MCF 10A (cell line): ENCODE data around the gene ZC3HAV1L. TPM values are rescaled to one million over a fixed set of nuclear protein-coding genes. Genes with fewer than 3 reads are reported as not detected.

Experiments used
- BruUV-seq: library from RNA; stranded (reverse); fragments of 400-500 nt; replicated peaks from 2 replicates; lab custom pipeline; 2021; lab: Mats Ljungman, UMichigan
- CTCF ChIA-PET: fragments of 300-600 bp; sonication (Branson Sonifier 250); formaldehyde crosslinking; extraction: SDS; loops from one replicate; lab custom pipeline; 2021; ENCODE audit warnings: antibody characterized with exemption, inconsistent platforms; lab: Yijun Ruan, JAX
- POLR2A ChIA-PET: fragments of 300-600, 350-650 bp; sonication (Branson Sonifier 250); formaldehyde crosslinking; extraction: SDS; loops from one replicate; lab custom pipeline; 2020; ENCODE audit warnings: antibody characterized with exemption, inconsistent platforms; lab: Yijun Ruan, JAX
- DNase-seq: peaks from one replicate; pipeline ENCODE4 v3.0.0-alpha.2; 2018; ENCODE audit not compliant: unreplicated experiment
- H3K27ac Mint-ChIP-seq: one replicate; pipeline ENCODE4 v1.8.0; 2022; ENCODE audit warnings: mild to moderate bottlenecking, low read depth, mixed read lengths; ENCODE audit not compliant: unreplicated experiment
- H3K27me3 Mint-ChIP-seq: one replicate; pipeline ENCODE4 v1.8.0; 2022; ENCODE audit warnings: mixed read lengths; ENCODE audit not compliant: insufficient read depth, unreplicated experiment
- H3K36me3 Mint-ChIP-seq: one replicate; pipeline ENCODE4 v1.8.0; 2022; ENCODE audit warnings: mild to moderate bottlenecking, moderate library complexity, mixed read lengths; ENCODE audit not compliant: insufficient read depth, unreplicated experiment
- H3K4me1 Mint-ChIP-seq: one replicate; pipeline ENCODE4 v1.8.0; 2022; ENCODE audit warnings: mixed read lengths; ENCODE audit not compliant: insufficient read depth, unreplicated experiment
- H3K4me3 Mint-ChIP-seq: one replicate; pipeline ENCODE4 v1.8.0; 2022; ENCODE audit warnings: mild to moderate bottlenecking, moderate library complexity, mixed read lengths; ENCODE audit not compliant: unreplicated experiment
- H3K9me3 Mint-ChIP-seq: one replicate; pipeline ENCODE4 v1.8.0; 2022; ENCODE audit warnings: mixed read lengths; ENCODE audit not compliant: unreplicated experiment
- intact Hi-C: fragments of 100-400 bp; cut with micrococcal nuclease; formaldehyde crosslinking; loops from 2 replicates; pipeline ENCODE4 v1.14.1; 2022
- total RNA-seq: library from RNA; stranded (reverse); gene quantifications from 2 replicates; pipeline ENCODE4 v1.2.3, GENCODE V29; 2022
- TF ChIP-seq, protein P1 (sequence below): fragments of 200-600 bp; IDR thresholded peaks from one replicate; pipeline ENCODE4 v1.8.0; 2022; ENCODE audit warnings: antibody characterized with exemption, mild to moderate bottlenecking; ENCODE audit not compliant: unreplicated experiment

Gene ZC3HAV1L
- total RNA-seq, 1 experiment from 2014 or later, result 10.9 TPM

DNA sequence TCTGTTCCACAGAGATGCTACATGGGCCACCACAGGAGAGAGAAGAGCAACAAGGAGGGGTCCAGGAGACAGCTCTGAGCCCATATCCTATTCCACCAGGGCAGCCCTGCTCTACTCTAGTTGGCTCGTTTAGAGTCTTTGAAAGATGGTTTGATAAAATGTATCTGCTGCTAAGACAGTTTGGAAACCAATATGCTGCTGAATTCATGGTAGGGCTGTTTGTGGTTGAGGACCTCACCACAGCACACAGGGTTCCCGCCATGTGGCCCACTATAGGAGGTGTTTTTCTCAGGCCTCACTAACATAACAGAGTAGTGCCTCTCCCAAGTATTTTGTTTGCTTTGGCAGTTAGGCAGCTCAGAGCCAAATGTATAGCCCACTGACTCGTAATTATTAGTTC, 35.8 kb upstream of the ZC3HAV1L start:
- BruUV-seq, result no TSS peak
- ChIA-PET POLR2A (interaction anchor here (0.6 kb wide), 1 partner anchor 17 kb away, joined by 4 read pairs; no protein-coding TSS in a partner anchor), CTCF (interaction anchor here (0.5 to 1.1 kb wide), 3 partner anchors 185 to 509 kb away, joined by 3 to 5 read pairs (median 4); no protein-coding TSS in a partner anchor)
- H3K4me3 Mint-ChIP-seq, result no peak overlapping the region
- H3K9me3 Mint-ChIP-seq, result no peaks in the 10 kb centered on the region
- intact Hi-C loops, result no loop called here
- H3K27ac Mint-ChIP-seq, result no peak overlapping the region
- H3K4me1 Mint-ChIP-seq, result peaks cover 7% of the 10 kb centered on the region
- no peaks in the 10 kb centered on the region for H3K27me3 Mint-ChIP-seq
- DNase-seq, result no peak
- TF ChIP-seq, protein P1, sequence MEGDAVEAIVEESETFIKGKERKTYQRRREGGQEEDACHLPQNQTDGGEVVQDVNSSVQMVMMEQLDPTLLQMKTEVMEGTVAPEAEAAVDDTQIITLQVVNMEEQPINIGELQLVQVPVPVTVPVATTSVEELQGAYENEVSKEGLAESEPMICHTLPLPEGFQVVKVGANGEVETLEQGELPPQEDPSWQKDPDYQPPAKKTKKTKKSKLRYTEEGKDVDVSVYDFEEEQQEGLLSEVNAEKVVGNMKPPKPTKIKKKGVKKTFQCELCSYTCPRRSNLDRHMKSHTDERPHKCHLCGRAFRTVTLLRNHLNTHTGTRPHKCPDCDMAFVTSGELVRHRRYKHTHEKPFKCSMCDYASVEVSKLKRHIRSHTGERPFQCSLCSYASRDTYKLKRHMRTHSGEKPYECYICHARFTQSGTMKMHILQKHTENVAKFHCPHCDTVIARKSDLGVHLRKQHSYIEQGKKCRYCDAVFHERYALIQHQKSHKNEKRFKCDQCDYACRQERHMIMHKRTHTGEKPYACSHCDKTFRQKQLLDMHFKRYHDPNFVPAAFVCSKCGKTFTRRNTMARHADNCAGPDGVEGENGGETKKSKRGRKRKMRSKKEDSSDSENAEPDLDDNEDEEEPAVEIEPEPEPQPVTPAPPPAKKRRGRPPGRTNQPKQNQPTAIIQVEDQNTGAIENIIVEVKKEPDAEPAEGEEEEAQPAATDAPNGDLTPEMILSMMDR, result no peak
- peaks cover 86% of the 10 kb centered on the region for H3K36me3 Mint-ChIP-seq

GRCh38 chr7:139068544-139069399, 32.9 kb upstream of the ZC3HAV1L start:
- Mint-ChIP-seq H3K4me1 (no peaks in the 10 kb centered on the region), H3K27ac (no peak overlapping the region), H3K9me3 (no peaks in the 10 kb centered on the region), H3K27me3 (no peaks in the 10 kb centered on the region), H3K36me3 (peaks cover 86% of the 10 kb centered on the region), H3K4me3 (no peak overlapping the region)
- intact Hi-C loops, result no loop called here
- CTCF ChIA-PET, result interaction anchor here (0.7 to 1.0 kb wide), 5 partner anchors 47 to 368 kb away, joined by 3 to 4 read pairs (median 3); no protein-coding TSS in a partner anchor
- DNase-seq, result no peak
- POLR2A ChIA-PET, result interaction anchor here (0.7 to 0.8 kb wide), 2 partner anchors 8 to 32 kb away, joined by 3 read pairs; no protein-coding TSS in a partner anchor
- TF ChIP-seq, protein P1, result no peak
- BruUV-seq, result no TSS peak

- Mint-ChIP-seq H3K4me1 (no peaks in the 10 kb centered on the region), H3K27me3 (no peaks in the 10 kb centered on the region), H3K9me3 (no peaks in the 10 kb centered on the region), H3K27ac (no peak overlapping the region), H3K4me3 (no peak overlapping the region), H3K36me3 (peaks cover 78% of the 10 kb centered on the region)
- no TSS peak for BruUV-seq
- DNase-seq, result no peak
- intact Hi-C loops, result no loop called here
- TF ChIP-seq, protein P1, result no peak
- ChIA-PET POLR2A (no interaction called here), CTCF (interaction anchor here (0.6 to 4.1 kb wide), 2 partner anchors 9 to 271 kb away, joined by 3 to 37 read pairs; no protein-coding TSS in a partner anchor)
Measured at GRCh38 chr7:139066315-139066714, 30.5 kb upstream of the ZC3HAV1L start.

DNA sequence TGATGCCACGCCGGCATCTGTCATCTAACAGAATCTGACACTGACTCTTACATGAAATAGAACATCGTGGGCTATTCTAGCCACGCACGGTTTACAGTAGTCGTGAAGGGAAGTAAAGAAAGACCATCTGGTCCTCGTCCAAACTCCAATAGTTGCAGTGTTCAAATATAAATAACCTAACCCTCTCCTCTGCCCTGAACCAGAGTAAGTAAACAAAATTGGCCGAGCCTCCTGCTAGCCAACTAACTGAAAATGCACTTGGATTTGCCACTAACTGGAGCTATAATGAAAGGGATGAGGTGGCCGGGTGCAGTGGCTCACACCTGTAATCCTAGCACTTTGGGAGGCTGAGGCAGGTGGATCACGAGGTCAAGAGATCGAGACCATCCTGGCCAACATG, 29.5 kb upstream of the ZC3HAV1L start:
- intact Hi-C loops, result no loop called here
- TF ChIP-seq, protein P1, result no peak
- POLR2A ChIA-PET, result no interaction called here

More for the DNA sequence above, 29.5 kb upstream of the ZC3HAV1L start:
- CTCF ChIA-PET, result interaction anchor here (1.5 to 4.1 kb wide), 3 partner anchors 10 to 48 kb away, joined by 6 to 37 read pairs (median 6); no protein-coding TSS in a partner anchor
- no peak for DNase-seq
- H3K9me3 Mint-ChIP-seq, result no peaks in the 10 kb centered on the region
- H3K4me1 Mint-ChIP-seq, result no peaks in the 10 kb centered on the region
- H3K27me3 Mint-ChIP-seq, result no peaks in the 10 kb centered on the region
- no TSS peak for BruUV-seq
- no peak overlapping the region for H3K4me3 Mint-ChIP-seq
- H3K27ac Mint-ChIP-seq, result no peak overlapping the region
- peaks cover 78% of the 10 kb centered on the region for H3K36me3 Mint-ChIP-seq
